ENCODE measurements around the gene FOXR1. TPM values are rescaled to one million over a fixed set of nuclear protein-coding genes. Genes with fewer than 3 reads are reported as not detected.
A peak's percentile ranks its signal among the peaks of the same experiment; 100 is the strongest.
"Not testable (repeated sequence)": the region's sequence is repeated elsewhere in the genome, so short reads cannot be mapped to it uniquely, and the experiment has no call there.

The FOXR1 gene
- total and polyA plus RNA-seq, 4 experiments from 2014 or later, result not detected

DNA sequence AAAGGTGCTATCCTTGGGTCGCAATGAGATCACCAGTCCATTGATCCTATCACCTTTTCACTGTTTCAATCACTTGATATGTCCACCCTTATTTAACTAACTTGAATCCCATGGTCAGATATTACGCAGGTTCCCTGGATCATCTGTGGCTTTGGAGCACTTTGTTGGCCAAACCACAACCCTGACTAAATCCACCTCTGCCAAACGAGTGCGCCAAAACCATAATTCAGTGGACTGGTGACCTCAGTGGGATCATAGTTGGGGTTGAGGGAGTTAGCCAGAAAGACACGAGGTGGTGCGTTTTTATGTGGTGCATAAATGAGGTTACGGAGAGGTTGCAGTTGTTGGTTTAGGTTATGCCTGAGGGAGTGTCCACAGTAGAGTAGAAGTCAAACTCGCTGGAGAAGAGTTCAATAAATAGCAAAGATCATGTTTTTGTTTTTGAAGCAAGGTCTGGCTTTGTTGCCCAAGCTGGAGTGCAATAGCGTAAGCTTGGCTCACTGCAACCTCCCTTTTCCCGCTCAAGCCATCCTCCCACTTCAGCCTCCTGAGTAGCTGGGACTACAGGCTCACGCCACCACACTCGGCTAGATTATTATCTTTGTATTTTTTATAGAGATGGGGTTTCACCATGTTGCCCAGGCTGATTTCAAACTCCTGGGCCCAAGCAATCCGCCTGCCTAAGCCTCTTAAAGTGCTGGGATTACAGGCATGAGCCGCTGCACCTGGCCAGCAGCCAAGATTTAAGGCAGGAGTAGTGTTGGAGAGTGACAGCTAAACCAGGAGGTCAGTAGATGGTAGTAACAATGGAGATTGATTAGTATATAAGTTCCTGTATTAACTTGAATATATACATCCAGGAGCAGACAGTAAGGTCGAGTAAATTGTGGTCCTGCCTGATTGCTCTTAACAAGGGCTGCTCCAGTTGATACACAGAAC, 4.5 kb downstream of the FOXR1 start:
- ChIA-PET CTCF (ENCODE audit: partially characterized antibody) (no interaction called here), POLR2A (ENCODE audit: partially characterized antibody) (no interaction called here)
- Mint-ChIP-seq H3K4me3 (no peak overlapping the region), H3K27ac (no peak overlapping the region), H3K36me3 (no peaks in the 10 kb centered on the region), H3K4me1 (peaks cover 0 to 1% (median 0%) of the 10 kb centered on the region in 4 donors), H3K27me3 (peaks cover 14 to 15% of the 10 kb centered on the region in 2 donors), H3K9me3 (no peaks in the 10 kb centered on the region)
- Histone ChIP-seq H3K4me1 (ENCODE audit: insufficient read depth, low read length) (no peaks in the 10 kb centered on the region), H3K9me3 (ENCODE audit: control insufficient read depth in 1 of 2, low read length in 2 of 2) (no peaks in the 10 kb centered on the region), H3K4me3 (ENCODE audit: low read length in 2 of 2) (no peak overlapping the region), H3K27ac (ENCODE audit: low read depth, low read length) (no peak overlapping the region), H3K27me3 (ENCODE audit: insufficient read depth, low read length) (no peaks in the 10 kb centered on the region), H3K36me3 (ENCODE audit: insufficient read depth, low read length) (no peaks in the 10 kb centered on the region)
- no peak for DNase-seq
- intact Hi-C loops (cut with micrococcal nuclease), result no loop called here

GRCh38 chr11:118979434-118979833, 7.9 kb downstream of the FOXR1 start:
- Histone ChIP-seq H3K4me1 (ENCODE audit: insufficient read depth, low read length) (no peaks in the 10 kb centered on the region), H3K27me3 (ENCODE audit: insufficient read depth, low read length) (no peaks in the 10 kb centered on the region), H3K9me3 (ENCODE audit: control insufficient read depth in 1 of 2, low read length in 2 of 2) (no peaks in the 10 kb centered on the region), H3K4me3 (ENCODE audit: low read length in 2 of 2) (no peak overlapping the region), H3K27ac (ENCODE audit: low read depth, low read length) (no peak overlapping the region), H3K36me3 (ENCODE audit: insufficient read depth, low read length) (no peaks in the 10 kb centered on the region)
- DNase-seq, result no peak
- CTCF ChIA-PET (ENCODE audit: partially characterized antibody), result no interaction called here
- peak overlapping the region in 1 of 7 donors; percentile 7 for H3K27ac Mint-ChIP-seq
- H3K36me3 Mint-ChIP-seq, result no peaks in the 10 kb centered on the region
- no peak overlapping the region for H3K4me3 Mint-ChIP-seq
- POLR2A ChIA-PET (ENCODE audit: partially characterized antibody), result no interaction called here
- H3K4me1 Mint-ChIP-seq, result peaks cover 0 to 1% (median 0%) of the 10 kb centered on the region in 4 donors
- intact Hi-C loops (cut with micrococcal nuclease), result no loop called here
- H3K9me3 Mint-ChIP-seq, result no peaks in the 10 kb centered on the region
- peaks cover 7 to 8% of the 10 kb centered on the region in 2 donors for H3K27me3 Mint-ChIP-seq

- Mint-ChIP-seq H3K9me3 (no peaks in the 10 kb centered on the region), H3K27ac (no peak overlapping the region)
- POLR2A ChIA-PET (ENCODE audit: partially characterized antibody), result no interaction called here
Measured at GRCh38 chr11:118980191-118980881, 8.8 kb downstream of the FOXR1 start.

DNA sequence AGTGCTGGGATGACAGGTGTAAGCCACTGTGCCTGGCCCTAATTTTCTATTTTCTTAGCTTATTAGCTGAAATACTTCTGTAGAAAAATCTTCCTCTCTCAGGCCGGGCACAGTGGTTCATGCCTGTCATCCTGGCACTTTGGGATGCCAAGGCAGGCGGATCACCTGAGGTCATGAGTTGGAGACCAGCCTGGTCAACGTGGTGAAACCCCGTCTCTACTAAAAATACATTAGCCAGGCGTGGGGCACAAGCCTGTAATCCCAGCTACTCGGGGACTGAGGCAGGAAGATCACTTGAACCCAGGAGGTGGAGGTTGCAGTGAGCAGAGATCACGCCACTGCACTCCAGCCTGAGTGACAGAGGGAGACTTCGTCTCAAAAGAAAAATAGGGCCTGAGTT, 12.8 kb downstream of the FOXR1 start:
- H3K4me1 ChIP-seq (ENCODE audit: insufficient read depth, low read length); H3K27me3 ChIP-seq (ENCODE audit: insufficient read depth, low read length); H3K27ac Mint-ChIP-seq; DNase-seq; H3K27me3 Mint-ChIP-seq; H3K9me3 ChIP-seq (ENCODE audit: control insufficient read depth in 1 of 2, low read length in 2 of 2); H3K4me3 Mint-ChIP-seq; H3K9me3 Mint-ChIP-seq; intact Hi-C loops (cut with micrococcal nuclease); H3K36me3 ChIP-seq (ENCODE audit: insufficient read depth, low read length); H3K4me1 Mint-ChIP-seq; H3K4me3 ChIP-seq (ENCODE audit: low read length in 2 of 2); H3K36me3 Mint-ChIP-seq; H3K27ac ChIP-seq (ENCODE audit: low read depth, low read length): not testable (repeated sequence)
- CTCF ChIA-PET (ENCODE audit: partially characterized antibody), result interaction anchor here (0.8 kb wide), 1 partner anchor 27 kb away, joined by 5 read pairs; no protein-coding TSS in a partner anchor
- POLR2A ChIA-PET (ENCODE audit: partially characterized antibody), result interaction anchor here (1.3 kb wide), 1 partner anchor 13 kb away, joined by 3 read pairs; the partner anchor contains the start of gene CENATAC

More at GRCh38 chr11:118980191-118980881, 8.8 kb downstream of the FOXR1 start:
- CTCF ChIA-PET (ENCODE audit: partially characterized antibody), result no interaction called here
- intact Hi-C loops (cut with micrococcal nuclease), result no loop called here
- Histone ChIP-seq H3K9me3 (ENCODE audit: control insufficient read depth in 1 of 2, low read length in 2 of 2) (no peaks in the 10 kb centered on the region), H3K36me3 (ENCODE audit: insufficient read depth, low read length) (no peaks in the 10 kb centered on the region), H3K4me1 (ENCODE audit: insufficient read depth, low read length) (no peaks in the 10 kb centered on the region), H3K4me3 (ENCODE audit: low read length in 2 of 2) (no peak overlapping the region), H3K27ac (ENCODE audit: low read depth, low read length) (no peak overlapping the region), H3K27me3 (ENCODE audit: insufficient read depth, low read length) (no peaks in the 10 kb centered on the region)
- DNase-seq, result no peak
- Mint-ChIP-seq H3K4me1 (peaks cover 0 to 1% (median 0%) of the 10 kb centered on the region in 4 donors), H3K4me3 (no peak overlapping the region), H3K36me3 (no peaks in the 10 kb centered on the region), H3K27me3 (peaks cover 3 to 4% of the 10 kb centered on the region in 2 donors)

DNA sequence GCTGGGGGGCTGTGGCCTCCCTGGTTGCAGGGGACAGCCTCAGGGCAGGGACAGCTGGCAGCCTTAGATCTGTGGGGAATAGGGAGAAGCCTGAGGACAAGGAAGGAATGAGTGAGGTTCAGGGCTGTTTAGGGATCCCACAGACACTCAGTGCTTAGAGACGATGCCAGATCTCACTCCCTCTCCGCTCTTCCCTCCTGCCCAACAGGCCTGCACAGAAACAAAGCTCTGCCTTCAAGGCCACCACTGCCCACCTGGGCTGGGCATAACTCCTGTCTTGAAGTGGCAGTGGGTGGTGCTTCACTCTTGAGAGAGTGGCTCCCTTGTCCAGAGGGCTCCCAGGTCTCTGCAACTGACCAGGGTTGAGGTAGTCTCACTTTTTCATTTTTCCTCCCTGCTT, 13.3 kb downstream of the FOXR1 start:
- DNase-seq, result no peak
- Histone ChIP-seq H3K27ac (ENCODE audit: low read depth, low read length) (no peak overlapping the region), H3K9me3 (ENCODE audit: control insufficient read depth in 1 of 2, low read length in 2 of 2) (no peaks in the 10 kb centered on the region), H3K36me3 (ENCODE audit: insufficient read depth, low read length) (no peaks in the 10 kb centered on the region), H3K27me3 (ENCODE audit: insufficient read depth, low read length) (no peaks in the 10 kb centered on the region), H3K4me3 (ENCODE audit: low read length in 2 of 2) (no peak overlapping the region), H3K4me1 (ENCODE audit: insufficient read depth, low read length) (no peaks in the 10 kb centered on the region)
- Mint-ChIP-seq H3K27me3 (no peaks in the 10 kb centered on the region), H3K27ac (no peak overlapping the region), H3K4me3 (no peak overlapping the region), H3K4me1 (peaks cover 0 to 2% (median under 1%) of the 10 kb centered on the region in 4 donors), H3K9me3 (no peaks in the 10 kb centered on the region), H3K36me3 (no peaks in the 10 kb centered on the region)
- intact Hi-C loops (cut with micrococcal nuclease), result no loop called here
- ChIA-PET POLR2A (ENCODE audit: partially characterized antibody) (no interaction called here), CTCF (ENCODE audit: partially characterized antibody) (no interaction called here)

DNA sequence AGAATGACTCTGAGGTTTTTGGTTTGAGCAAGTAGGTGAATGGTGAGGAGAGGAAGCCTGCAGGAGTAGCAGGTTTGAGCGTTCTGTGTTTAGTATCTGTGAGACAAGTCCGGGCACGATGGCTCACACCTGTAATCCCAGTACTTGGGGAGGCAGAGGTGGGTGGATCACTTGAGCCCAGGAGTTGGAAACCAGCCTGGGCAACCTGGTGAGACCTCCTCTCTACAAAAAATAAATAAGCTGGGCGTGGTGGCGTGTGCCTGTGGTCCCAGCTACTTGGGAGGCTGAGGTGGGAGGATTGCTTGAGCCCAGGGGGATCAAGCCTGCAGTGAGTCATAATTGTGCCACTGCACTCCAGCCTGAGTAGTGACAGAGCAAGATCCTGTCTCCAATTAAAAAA, 16.7 kb downstream of the FOXR1 start:
- H3K9me3 ChIP-seq (ENCODE audit: control insufficient read depth in 1 of 2, low read length in 2 of 2), result no peaks in the 10 kb centered on the region
- ChIA-PET CTCF (ENCODE audit: partially characterized antibody) (no interaction called here), POLR2A (ENCODE audit: partially characterized antibody) (interaction anchor here (0.7 kb wide), 1 partner anchor 118 kb away, joined by 4 read pairs; no protein-coding TSS in a partner anchor)
- peak overlapping the region in 2 of 7 donors; percentile 4 to 78 for H3K27ac Mint-ChIP-seq
- H3K27me3 Mint-ChIP-seq, result no peaks in the 10 kb centered on the region
- H3K27me3 ChIP-seq (ENCODE audit: insufficient read depth, low read length), result no peaks in the 10 kb centered on the region
- H3K4me3 Mint-ChIP-seq, result no peak overlapping the region
- no peaks in the 10 kb centered on the region for H3K36me3 Mint-ChIP-seq
- no peak overlapping the region for H3K4me3 ChIP-seq (ENCODE audit: low read length in 2 of 2)
- H3K9me3 Mint-ChIP-seq, result no peaks in the 10 kb centered on the region
- no peaks in the 10 kb centered on the region for H3K4me1 ChIP-seq (ENCODE audit: insufficient read depth, low read length)
- intact Hi-C loops (cut with micrococcal nuclease), result no loop called here
- DNase-seq, result no peak
- H3K36me3 ChIP-seq (ENCODE audit: insufficient read depth, low read length), result no peaks in the 10 kb centered on the region
- H3K4me1 Mint-ChIP-seq, result peaks cover 0 to 4% (median 2%) of the 10 kb centered on the region in 4 donors
- H3K27ac ChIP-seq (ENCODE audit: low read depth, low read length), result no peak overlapping the region

DNA sequence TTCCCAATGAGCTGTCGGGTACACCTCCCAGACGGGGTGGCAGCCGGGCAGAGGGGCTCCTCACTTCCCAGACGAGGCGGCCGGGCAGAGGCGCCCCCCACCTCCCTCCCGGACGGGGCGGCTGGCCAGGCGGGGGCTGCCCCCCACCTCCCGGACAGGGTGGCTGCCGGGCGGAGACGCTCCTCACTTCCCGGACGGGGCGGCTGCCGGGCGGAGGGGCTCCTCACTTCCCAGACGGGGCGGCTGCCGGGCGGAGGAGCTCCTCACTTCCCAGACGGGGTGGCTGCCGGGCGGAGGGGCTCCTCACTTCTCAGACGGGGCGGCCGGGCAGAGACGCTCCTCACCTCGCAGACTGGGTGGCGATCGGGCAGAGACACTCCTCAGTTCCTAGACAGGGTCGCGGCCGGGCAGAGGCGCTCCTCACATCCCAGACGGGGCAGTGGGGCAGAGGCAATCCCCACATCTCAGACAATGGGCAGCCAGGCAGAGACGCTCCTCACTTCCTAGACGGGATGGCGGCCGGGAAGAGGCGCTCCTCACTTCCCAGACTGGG, 20.0 kb downstream of the FOXR1 start:
- H3K27ac ChIP-seq (ENCODE audit: low read depth, low read length), result not testable (repeated sequence)

More for the DNA sequence above, 20.0 kb downstream of the FOXR1 start:
- H3K9me3 ChIP-seq (ENCODE audit: control insufficient read depth in 1 of 2, low read length in 2 of 2); H3K27me3 Mint-ChIP-seq; DNase-seq; H3K36me3 ChIP-seq (ENCODE audit: insufficient read depth, low read length); CTCF ChIA-PET (ENCODE audit: partially characterized antibody); H3K4me3 ChIP-seq (ENCODE audit: low read length in 2 of 2); H3K27ac Mint-ChIP-seq; H3K4me3 Mint-ChIP-seq; H3K9me3 Mint-ChIP-seq; POLR2A ChIA-PET (ENCODE audit: partially characterized antibody); H3K27me3 ChIP-seq (ENCODE audit: insufficient read depth, low read length); H3K4me1 ChIP-seq (ENCODE audit: insufficient read depth, low read length); intact Hi-C loops (cut with micrococcal nuclease); H3K36me3 Mint-ChIP-seq: not testable (repeated sequence)
- H3K4me1 Mint-ChIP-seq, result peaks cover 4 to 11% (median 8%) of the 10 kb centered on the region in 4 donors

Data from CD4-positive, alpha-beta memory T cell (primary cell).